HCT116 (cell line): ENCODE measurements around the gene SELENBP1. TPM values are rescaled to one million over a fixed set of nuclear protein-coding genes. Genes with fewer than 3 reads are reported as not detected.

Source experiments
- ATAC-seq: fragments of 200-7000 bp; cut with Tn5 transposase; 2 replicates; pipeline ENCODE4 v1.9.1; 2020; ENCODE audit warnings: mild to moderate bottlenecking, moderate library complexity
- BruUV-seq: library from RNA; stranded (reverse); fragments of 400-500 nt; replicated peaks from 2 replicates; lab custom pipeline; 2021; lab: Mats Ljungman, UMichigan
- CTCF ChIA-PET: fragments of 300-600 bp; sonication (Branson Sonifier 250); formaldehyde crosslinking; loops from one replicate; lab custom pipeline; 2021; ENCODE audit warnings: antibody characterized with exemption; lab: Charles Lee
- POLR2A ChIA-PET: fragments of 300-600, 350-600 bp; sonication (Branson Sonifier 250); formaldehyde crosslinking; loops from one replicate; lab custom pipeline; 2021; ENCODE audit warnings: antibody characterized with exemption; lab: Charles Lee
- RAD21 ChIA-PET, 2 experiments: fragments of 300-600 bp; sonication (Branson Sonifier 250); formaldehyde crosslinking; loops; one replicate each; lab custom pipeline; 2023; ENCODE audit warnings: low total read pairs in 2 of 2; ENCODE audit not compliant: uncharacterized antibody in 2 of 2, unreplicated experiment in 2 of 2, low non-redundant PET in 1 of 2; lab: Charles Lee
- DNase-seq: peaks from one replicate; pipeline ENCODE4 v3.0.0-alpha.2; 2010; ENCODE audit warnings: low read depth, low spot score
- H2AFZ ChIP-seq: fragments of 200-600 bp; shearing (Covaris generic), sonication (generic); 2 replicates; pipeline ENCODE4 v1.6.1; 2017; ENCODE audit warnings: low read depth, mixed run types, mixed read lengths, antibody characterized with exemption, low read length; ENCODE audit not compliant: poor library complexity, severe bottlenecking
- H3K27ac ChIP-seq: 2 replicates; pipeline ENCODE4 v1.5.1; 2012; ENCODE audit warnings: low read depth, low read length
- H3K27me3 ChIP-seq: fragments of 200-600 bp; sonication (generic); 2 replicates; pipeline ENCODE4 v1.6.1; 2016; ENCODE audit warnings: mixed run types, low read length, mixed read lengths; ENCODE audit not compliant: insufficient read depth
- H3K36me3 ChIP-seq, 2 experiments: fragments of 200-500 bp in 1 of 2; fragments of 200-600 bp in 1 of 2; sonication (Bioruptor generic) in 1 of 2; sonication (generic) in 1 of 2; 2 replicates each; pipeline versions ENCODE4 v1.5.1 to v1.6.1; 2014 to 2016; ENCODE audit warnings: low read length in 2 of 2, inconsistent platforms in 1 of 2, mixed read lengths in 1 of 2, mixed run types in 1 of 2; ENCODE audit not compliant: insufficient read depth in 2 of 2, control insufficient read depth in 1 of 2
- H3K4me1 ChIP-seq, 2 experiments: fragments of 200-600 bp in 1 of 2; sonication (generic) in 1 of 2; 2 replicates each; pipeline versions ENCODE4 v1.5.1 to v1.6.1; 2012 to 2017; ENCODE audit warnings: low read length in 2 of 2, inconsistent platforms in 1 of 2, mild to moderate bottlenecking in 1 of 2, mixed read lengths in 1 of 2, mixed run types in 1 of 2, moderate library complexity in 1 of 2; ENCODE audit not compliant: insufficient read depth in 2 of 2, control insufficient read depth in 1 of 2
- H3K4me2 ChIP-seq: fragments of 200-600 bp; sonication (generic); 2 replicates; pipeline ENCODE4 v1.6.1; 2017; ENCODE audit warnings: mixed run types, low read length, mixed read lengths
- H3K4me3 ChIP-seq, 2 experiments: fragments of 200-600 bp in 1 of 2; sonication (generic) in 1 of 2; replicated peaks in 1 of 2; 2 replicates each; pipeline ENCODE4 v1.5.1; 2011 to 2016; ENCODE audit warnings: low read length in 2 of 2, control low read depth in 1 of 2, low read depth in 1 of 2, mild to moderate bottlenecking in 1 of 2, mixed read lengths in 1 of 2, mixed run types in 1 of 2
- H3K79me2 ChIP-seq: fragments of 200-600 bp; sonication (generic); 2 replicates; pipeline ENCODE4 v1.6.1; 2017; ENCODE audit warnings: mild to moderate bottlenecking, mixed run types, low read length, moderate library complexity, mixed read lengths; ENCODE audit not compliant: insufficient read depth
- H3K9ac ChIP-seq: fragments of 200-600 bp; sonication (generic); 2 replicates; pipeline ENCODE4 v1.6.1; 2016; ENCODE audit warnings: low read length, mixed read lengths
- H3K9me2 ChIP-seq: fragments of 200-600 bp; sonication (generic), shearing (Covaris generic); 2 replicates; pipeline ENCODE4 v1.6.1; 2017; ENCODE audit warnings: mixed run types, mild to moderate bottlenecking, moderate library complexity; ENCODE audit not compliant: insufficient read depth
- H3K9me3 ChIP-seq, 2 experiments: fragments of 200-500 bp in 1 of 2; fragments of 200-600 bp in 1 of 2; sonication (Bioruptor generic) in 1 of 2; sonication (generic) in 1 of 2; 2 replicates each; pipeline ENCODE4 v1.6.1; 2014 to 2017; ENCODE audit warnings: low read length in 2 of 2, mixed read lengths in 2 of 2, inconsistent platforms in 1 of 2, low read depth in 1 of 2, mild to moderate bottlenecking in 1 of 2, mixed run types in 1 of 2, moderate library complexity in 1 of 2; ENCODE audit not compliant: control insufficient read depth in 1 of 2, insufficient read depth in 1 of 2
- H4K20me1 ChIP-seq: fragments of 200-600 bp; sonication (generic), shearing (Covaris generic); 2 replicates; pipeline ENCODE4 v1.6.1; 2017; ENCODE audit warnings: mixed run types, mild to moderate bottlenecking, moderate library complexity; ENCODE audit not compliant: insufficient read depth
- CBX3 ChIP-seq: IDR thresholded peaks from 2 replicates; pipeline ENCODE4 v1.6.1; 2012; ENCODE audit warnings: low read depth
- EGR1 ChIP-seq: IDR thresholded peaks from 2 replicates; pipeline ENCODE4 v1.6.1; 2012; ENCODE audit warnings: low read depth
- ELF1 ChIP-seq: IDR thresholded peaks from 2 replicates; pipeline ENCODE4 v1.6.1; 2012; ENCODE audit warnings: low read depth, borderline replicate concordance
- EZH2 ChIP-seq: fragments of 200-600 bp; sonication (generic); IDR thresholded peaks from 2 replicates; pipeline ENCODE4 v1.6.1; 2017; ENCODE audit warnings: antibody characterized with exemption, mixed run types
- FOSL1 ChIP-seq: IDR thresholded peaks from 2 replicates; pipeline ENCODE4 v1.6.1; 2012; ENCODE audit warnings: low read depth
- JUND ChIP-seq: IDR thresholded peaks from 2 replicates; pipeline ENCODE4 v1.6.1; 2012
- RAD21 ChIP-seq: IDR thresholded peaks from 2 replicates; pipeline ENCODE4 v1.6.1; 2012; ENCODE audit warnings: low read depth, mild to moderate bottlenecking
- SIN3A ChIP-seq: IDR thresholded peaks from 2 replicates; pipeline ENCODE4 v1.6.1; 2012; ENCODE audit warnings: low read depth
- SP1 ChIP-seq: IDR thresholded peaks from 2 replicates; pipeline ENCODE4 v1.6.1; 2012; ENCODE audit warnings: low read depth
- TCF7L2 ChIP-seq: IDR thresholded peaks from 2 replicates; pipeline ENCODE4 v1.7.0; 2011; ENCODE audit warnings: borderline replicate concordance, inconsistent platforms; ENCODE audit not compliant: insufficient read depth, insufficient read length; ENCODE audit errors: extremely low read depth
- YY1 ChIP-seq: IDR thresholded peaks from 2 replicates; pipeline ENCODE4 v1.6.1; 2011; ENCODE audit warnings: low read length, low read depth, moderate library complexity, mild to moderate bottlenecking; ENCODE audit not compliant: insufficient replicate concordance; ENCODE audit errors: extremely low read depth
- ZFX ChIP-seq: fragments of 450-650 bp; IDR thresholded peaks from 2 replicates; pipeline ENCODE4 v1.6.1; 2017
- intact Hi-C: fragments of 100-400 bp; cut with micrococcal nuclease; formaldehyde crosslinking; loops from 2 replicates; pipeline ENCODE4 v1.10.0; 2022
- total RNA-seq: library from RNA; stranded (reverse); gene quantifications from one replicate; pipeline ENCODE4 v1.2.1, GENCODE V29; 2021; ENCODE audit not compliant: unreplicated experiment
- TF ChIP-seq, protein P1 (sequence below), 3 experiments: fragments of 200-600 bp in 1 of 3; sonication (generic) in 1 of 3; IDR thresholded peaks in 2 of 3; conservative IDR thresholded peaks in 1 of 3; 2 replicates each; pipeline ENCODE4 v1.5.1; 2012 to 2017; ENCODE audit warnings: low read depth in 2 of 3, low read length in 2 of 3, antibody characterized with exemption in 1 of 3, borderline replicate concordance in 1 of 3, control low read depth in 1 of 3, mild to moderate bottlenecking in 1 of 3, mixed read lengths in 1 of 3, mixed run types in 1 of 3, moderate library complexity in 1 of 3; ENCODE audit not compliant: insufficient read depth in 1 of 3
- TF ChIP-seq, protein P2 (sequence below): IDR thresholded peaks from 2 replicates; pipeline ENCODE4 v1.6.1; 2011; ENCODE audit warnings: mild to moderate bottlenecking, low read length, moderate library complexity; ENCODE audit not compliant: insufficient replicate concordance; ENCODE audit errors: extremely low read depth
- TF ChIP-seq, protein P3 (sequence below): IDR thresholded peaks from 2 replicates; pipeline ENCODE4 v1.6.1; 2012
- TF ChIP-seq, protein P4 (sequence below): IDR thresholded peaks from 2 replicates; pipeline ENCODE4 v1.6.1; 2012

Gene SELENBP1
- total RNA-seq, 1 experiment from 2014 or later: 0.42 TPM

DNA sequence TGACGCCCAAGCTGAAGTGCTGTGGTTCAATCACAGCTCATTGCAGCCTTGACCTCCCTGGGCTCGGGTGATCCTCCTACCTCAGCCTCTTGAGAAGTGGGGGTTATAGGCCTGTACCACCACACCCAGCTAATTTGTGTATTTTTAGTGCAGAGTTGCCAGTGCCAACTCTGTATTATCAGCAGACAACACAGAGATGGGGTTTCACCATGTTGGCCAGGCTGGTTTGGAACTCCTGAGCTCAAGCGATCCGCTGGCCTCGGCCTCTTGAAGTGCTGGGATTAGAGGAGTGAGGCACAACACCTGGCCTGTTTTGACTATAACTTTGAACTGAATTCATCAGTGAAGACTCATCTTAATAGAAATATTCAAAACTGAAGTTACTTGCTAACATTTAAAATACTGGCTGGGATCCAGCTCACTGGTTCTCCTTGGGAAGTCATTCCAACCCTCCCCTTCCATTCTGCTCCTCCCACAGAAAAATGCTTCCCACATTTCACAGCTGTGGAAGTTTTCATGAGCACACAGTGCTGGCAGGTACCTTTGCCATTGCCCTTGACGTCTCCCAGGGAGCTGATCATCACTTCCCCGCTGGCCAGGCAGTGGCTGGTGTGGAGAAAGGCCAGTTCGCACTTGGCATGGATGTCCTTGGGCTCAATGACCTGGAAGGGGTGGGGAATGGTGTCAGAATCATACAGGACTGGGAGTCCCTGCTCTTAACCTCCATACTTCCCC is 4.7 kb downstream of the SELENBP1 start:
- POLR2A ChIA-PET: no interaction called here

More for the DNA sequence above, 4.7 kb downstream of the SELENBP1 start:
- BruUV-seq: no TSS peak
- ChIA-PET RAD21 (no interaction called here), CTCF (interaction anchor here (1.2 kb wide), 1 partner anchor 67 kb away, joined by 3 read pairs; no protein-coding TSS in a partner anchor)
- no peaks in the 10 kb centered on the region for H3K36me3 ChIP-seq
- no peak overlapping the region for H2AFZ ChIP-seq
- ATAC-seq: no peak
- H3K79me2 ChIP-seq: no peaks in the 10 kb centered on the region
- no peaks in the 10 kb centered on the region for H4K20me1 ChIP-seq
- no peak overlapping the region for H3K4me3 ChIP-seq
- TF ChIP-seq, protein P1, sequence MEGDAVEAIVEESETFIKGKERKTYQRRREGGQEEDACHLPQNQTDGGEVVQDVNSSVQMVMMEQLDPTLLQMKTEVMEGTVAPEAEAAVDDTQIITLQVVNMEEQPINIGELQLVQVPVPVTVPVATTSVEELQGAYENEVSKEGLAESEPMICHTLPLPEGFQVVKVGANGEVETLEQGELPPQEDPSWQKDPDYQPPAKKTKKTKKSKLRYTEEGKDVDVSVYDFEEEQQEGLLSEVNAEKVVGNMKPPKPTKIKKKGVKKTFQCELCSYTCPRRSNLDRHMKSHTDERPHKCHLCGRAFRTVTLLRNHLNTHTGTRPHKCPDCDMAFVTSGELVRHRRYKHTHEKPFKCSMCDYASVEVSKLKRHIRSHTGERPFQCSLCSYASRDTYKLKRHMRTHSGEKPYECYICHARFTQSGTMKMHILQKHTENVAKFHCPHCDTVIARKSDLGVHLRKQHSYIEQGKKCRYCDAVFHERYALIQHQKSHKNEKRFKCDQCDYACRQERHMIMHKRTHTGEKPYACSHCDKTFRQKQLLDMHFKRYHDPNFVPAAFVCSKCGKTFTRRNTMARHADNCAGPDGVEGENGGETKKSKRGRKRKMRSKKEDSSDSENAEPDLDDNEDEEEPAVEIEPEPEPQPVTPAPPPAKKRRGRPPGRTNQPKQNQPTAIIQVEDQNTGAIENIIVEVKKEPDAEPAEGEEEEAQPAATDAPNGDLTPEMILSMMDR (IDR thresholded peaks at IDR 0.05 in 2 of 3, conservative IDR thresholded peaks at IDR 0.05 in 1 of 3; ENCODE audit: borderline replicate concordance in 1 of 3, insufficient read depth in 1 of 3, low read depth in 2 of 3, low read length in 2 of 3): no peak
- TF ChIP-seq EZH2 (no peak), TCF7L2 (no peak), SP1 (no peak), SIN3A (no peak), FOSL1 (no peak), RAD21 (no peak), ELF1 (no peak), ZFX (no peak), CBX3 (no peak), YY1 (no peak), JUND (no peak), EGR1 (no peak)
- TF ChIP-seq, protein P2, sequence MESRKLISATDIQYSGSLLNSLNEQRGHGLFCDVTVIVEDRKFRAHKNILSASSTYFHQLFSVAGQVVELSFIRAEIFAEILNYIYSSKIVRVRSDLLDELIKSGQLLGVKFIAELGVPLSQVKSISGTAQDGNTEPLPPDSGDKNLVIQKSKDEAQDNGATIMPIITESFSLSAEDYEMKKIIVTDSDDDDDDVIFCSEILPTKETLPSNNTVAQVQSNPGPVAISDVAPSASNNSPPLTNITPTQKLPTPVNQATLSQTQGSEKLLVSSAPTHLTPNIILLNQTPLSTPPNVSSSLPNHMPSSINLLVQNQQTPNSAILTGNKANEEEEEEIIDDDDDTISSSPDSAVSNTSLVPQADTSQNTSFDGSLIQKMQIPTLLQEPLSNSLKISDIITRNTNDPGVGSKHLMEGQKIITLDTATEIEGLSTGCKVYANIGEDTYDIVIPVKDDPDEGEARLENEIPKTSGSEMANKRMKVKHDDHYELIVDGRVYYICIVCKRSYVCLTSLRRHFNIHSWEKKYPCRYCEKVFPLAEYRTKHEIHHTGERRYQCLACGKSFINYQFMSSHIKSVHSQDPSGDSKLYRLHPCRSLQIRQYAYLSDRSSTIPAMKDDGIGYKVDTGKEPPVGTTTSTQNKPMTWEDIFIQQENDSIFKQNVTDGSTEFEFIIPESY: no peak
- TF ChIP-seq, protein P3, sequence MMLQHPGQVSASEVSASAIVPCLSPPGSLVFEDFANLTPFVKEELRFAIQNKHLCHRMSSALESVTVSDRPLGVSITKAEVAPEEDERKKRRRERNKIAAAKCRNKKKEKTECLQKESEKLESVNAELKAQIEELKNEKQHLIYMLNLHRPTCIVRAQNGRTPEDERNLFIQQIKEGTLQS: no peak
- TF ChIP-seq, protein P4, sequence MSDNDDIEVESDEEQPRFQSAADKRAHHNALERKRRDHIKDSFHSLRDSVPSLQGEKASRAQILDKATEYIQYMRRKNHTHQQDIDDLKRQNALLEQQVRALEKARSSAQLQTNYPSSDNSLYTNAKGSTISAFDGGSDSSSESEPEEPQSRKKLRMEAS: no peak
- TF ChIP-seq, all 23 proteins: peak for 0
- no peaks in the 10 kb centered on the region for H3K27me3 ChIP-seq
- peaks cover 1 to 2% of the 10 kb centered on the region in 2 experiments; a peak in 2 of 4 replicates for H3K9me3 ChIP-seq
- H3K4me1 ChIP-seq: peaks cover 0 to 2% of the 10 kb centered on the region in 2 experiments; a peak in 1 of 4 replicates
- H3K27ac ChIP-seq: no peak overlapping the region
- no peak overlapping the region for H3K4me2 ChIP-seq
- intact Hi-C loops: no loop called here
- no peak overlapping the region for H3K9ac ChIP-seq
- H3K9me2 ChIP-seq: no peaks in the 10 kb centered on the region
- DNase-seq: no peak
